Suppressor macrophage (primary cell): ENCODE results near the gene BCL11B.

ENCODE experiments used
- DNase-seq, 4 experiments: peaks; one replicate each; pipeline ENCODE4 v3.0.0-alpha.2; 2020 to 2022

The BCL11B gene

DNA sequence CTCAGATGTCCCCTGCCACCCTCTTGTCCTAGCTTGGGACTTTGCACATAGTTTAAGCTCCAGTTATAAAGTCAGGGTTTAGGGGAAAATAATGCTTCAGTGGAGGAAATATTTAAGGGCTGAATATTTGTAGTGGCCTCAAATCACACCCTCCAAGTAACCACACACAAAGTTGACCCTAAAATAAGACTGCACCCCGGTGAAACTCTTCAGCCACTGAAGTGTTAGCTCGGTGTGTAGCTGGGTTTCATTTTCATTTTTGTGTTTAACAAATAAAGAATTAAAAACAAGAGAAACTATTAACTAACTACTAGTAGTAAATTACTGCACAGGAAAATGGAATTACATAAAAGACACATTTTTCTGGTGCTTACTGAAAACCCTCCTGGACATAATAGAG, 14.8 kb upstream of the BCL11B start:
- no peak for DNase-seq

DNA sequence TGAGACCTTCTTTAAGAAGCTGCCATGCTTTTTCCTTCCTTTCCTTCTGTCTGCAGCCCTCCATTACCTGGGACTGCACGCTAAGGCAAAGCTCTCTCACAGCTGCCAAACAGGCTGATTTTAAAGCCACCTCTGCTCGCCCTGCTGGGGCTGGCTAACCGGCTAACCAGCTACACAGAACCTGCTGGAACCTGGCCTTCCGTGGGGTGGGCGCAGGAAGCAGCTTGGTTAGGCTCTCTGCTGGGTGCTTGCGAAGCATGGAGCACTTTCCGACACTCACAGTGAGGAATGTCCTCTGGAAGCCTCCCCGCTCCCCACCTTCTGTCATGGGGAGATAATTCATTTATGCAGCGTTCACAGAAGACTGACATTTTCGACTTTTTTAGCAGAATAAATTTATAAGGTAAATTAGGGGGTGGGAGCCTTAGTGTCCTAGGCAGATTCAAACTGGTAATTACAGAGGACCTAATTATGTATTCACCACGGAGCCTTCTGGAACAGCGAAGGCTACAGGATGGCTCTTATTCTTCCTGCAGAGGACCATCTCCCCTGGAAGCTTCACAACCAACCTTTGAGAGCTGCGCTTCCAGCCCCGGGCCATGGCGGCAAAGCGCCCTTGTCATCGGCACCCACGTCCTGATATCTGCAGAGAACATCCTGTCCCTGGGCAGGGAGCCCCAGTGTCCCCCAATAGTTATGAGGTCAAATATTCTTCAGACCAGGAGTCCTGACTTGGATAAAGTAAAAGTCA, 12.4 kb upstream of the BCL11B start:
- no peak for DNase-seq

DNA sequence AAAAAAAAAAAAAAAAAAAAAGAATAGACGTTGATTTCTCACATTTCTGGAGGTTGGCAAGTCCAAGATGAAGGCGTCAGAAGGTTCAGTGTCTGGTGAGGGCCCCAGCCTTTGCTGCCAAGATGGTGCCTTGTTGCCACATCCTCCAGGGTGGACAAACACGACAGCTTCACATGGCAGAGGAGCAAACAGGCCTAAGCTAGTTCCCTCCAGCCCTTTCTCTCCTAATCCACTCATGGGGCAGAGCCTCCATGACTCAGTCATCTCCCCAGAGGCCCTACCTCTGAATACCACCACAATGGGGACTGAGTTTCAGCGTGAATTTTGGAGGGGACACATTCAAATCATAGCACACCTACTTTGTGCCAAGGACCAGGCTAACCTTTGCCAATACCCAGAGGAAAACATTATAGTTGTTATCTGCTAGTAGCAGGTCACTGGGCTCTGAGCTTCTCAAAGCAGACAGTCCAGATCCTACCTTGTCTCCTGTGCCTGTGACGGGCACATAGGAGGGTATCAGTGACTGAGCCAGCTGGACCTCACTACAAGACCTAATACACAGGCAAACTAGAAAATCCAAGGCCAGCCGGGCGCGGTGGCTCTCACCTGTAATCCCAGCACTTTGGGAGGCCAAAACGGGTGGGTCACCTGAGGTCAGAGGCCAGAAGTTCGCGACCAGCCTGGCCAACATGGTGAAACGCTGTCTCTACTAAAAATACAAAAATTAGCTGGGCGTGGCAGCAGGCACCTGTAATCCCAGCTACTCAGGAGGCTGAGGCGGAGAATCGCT, 10.5 kb upstream of the BCL11B start:
- no peak for DNase-seq

DNA sequence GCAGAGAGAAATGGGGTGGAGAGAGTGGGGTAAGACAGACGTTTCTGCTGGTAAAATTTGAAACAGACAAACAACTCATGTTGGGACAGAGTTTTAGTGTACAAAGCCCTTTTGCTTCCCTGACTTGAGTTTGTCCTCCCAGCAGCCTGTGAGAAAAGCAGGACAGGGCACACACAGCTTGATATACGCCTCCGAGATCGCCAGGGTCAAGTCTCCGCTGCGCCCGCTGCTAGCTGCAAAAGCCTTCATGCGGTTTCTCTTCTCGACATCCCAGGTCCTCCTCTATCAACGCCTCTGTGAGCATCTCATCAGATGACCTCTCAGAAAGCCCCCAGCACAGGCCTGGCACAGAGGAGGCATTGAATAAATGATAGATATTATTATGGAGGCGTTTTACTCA, 9.4 kb upstream of the BCL11B start:
- DNase-seq = no peak

DNA sequence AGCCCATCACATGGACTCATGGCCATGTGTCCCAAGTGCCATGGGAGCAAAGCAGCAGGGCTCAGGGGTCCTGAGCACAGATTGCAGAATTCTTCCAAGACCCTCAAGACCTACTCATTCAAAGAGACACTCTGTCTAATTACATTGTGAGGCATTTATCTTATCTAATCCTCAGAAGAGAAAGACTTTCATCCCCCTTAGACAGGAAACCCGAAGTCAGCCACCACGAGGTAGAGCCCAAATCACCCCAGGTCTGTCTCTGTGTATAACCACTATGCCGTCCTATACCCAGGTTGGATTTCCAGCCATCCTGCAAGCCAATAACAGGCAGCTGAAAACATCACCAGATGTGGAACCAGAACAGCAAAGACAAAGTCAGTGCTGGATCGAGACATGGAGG, 8.9 kb upstream of the BCL11B start:
- DNase-seq = no peak

- DNase-seq = no peak
These were observed 8.2 kb upstream of the BCL11B start for GRCh38 chr14:99280066-99280731.

DNA sequence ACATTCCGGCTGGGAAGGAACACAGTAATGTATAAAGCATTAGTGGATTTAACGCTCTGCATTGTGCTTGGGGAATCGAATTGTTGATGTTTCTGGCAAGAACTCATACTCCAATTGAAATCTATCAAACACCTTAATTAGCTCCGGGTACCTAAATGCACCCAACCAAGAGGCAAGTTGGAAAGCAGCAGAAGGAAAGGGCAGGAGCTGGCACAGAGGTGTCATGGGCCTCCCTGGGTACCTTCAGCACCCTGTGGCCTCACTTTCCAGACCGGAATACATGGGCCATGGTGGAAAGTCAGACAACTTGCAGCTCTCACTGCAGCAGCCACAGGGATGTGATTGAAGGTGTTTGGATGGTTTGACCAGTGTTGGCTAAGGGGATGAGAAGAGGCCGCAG, 6.8 kb upstream of the BCL11B start:
- DNase-seq = no peak

DNA sequence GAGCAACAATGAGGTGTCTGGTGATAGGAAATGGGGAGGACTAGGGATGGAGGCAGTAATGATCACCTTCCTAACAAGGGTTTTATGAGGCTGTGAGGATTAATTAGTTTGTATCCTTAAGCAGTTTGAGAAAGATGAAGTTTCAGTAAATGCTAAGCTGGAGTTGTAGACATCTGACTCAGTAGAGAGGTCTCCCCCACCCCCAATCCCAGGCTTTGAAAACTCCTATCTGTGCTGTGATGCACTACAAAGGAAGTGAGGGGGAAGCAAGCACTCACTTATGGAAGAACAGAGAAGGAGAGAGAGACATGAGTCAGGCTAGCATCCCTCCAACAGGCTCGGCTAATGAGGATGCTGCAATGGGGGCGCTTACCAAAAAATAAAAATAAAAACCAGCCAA, 5.5 kb upstream of the BCL11B start:
- no peak for DNase-seq

GRCh38 chr14:99276482-99276881, 4.5 kb upstream of the BCL11B start:
- no peak for DNase-seq

DNA sequence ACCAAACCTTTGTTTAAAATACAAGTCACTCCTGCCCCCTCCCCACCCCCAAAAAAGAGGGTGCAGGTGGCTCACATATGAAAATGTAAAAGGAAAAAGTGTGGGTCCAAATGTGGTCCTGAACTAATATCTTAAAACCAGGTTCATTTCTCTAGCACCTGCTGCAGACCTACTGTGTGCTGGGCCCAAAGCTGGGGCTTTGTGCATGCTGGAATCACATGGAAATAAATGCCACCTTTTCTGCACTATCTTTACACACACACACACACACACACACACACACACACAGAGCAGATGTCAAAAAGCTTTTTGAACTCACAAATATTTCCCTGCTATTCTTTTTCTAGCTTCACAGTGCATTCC, 3.2 kb upstream of the BCL11B start:
- no peak for DNase-seq

- DNase-seq = peak; percentile 24 to 71 (median 56)
These were observed 2.6 kb upstream of the BCL11B start for GRCh38 chr14:99274346-99275221.

DNA sequence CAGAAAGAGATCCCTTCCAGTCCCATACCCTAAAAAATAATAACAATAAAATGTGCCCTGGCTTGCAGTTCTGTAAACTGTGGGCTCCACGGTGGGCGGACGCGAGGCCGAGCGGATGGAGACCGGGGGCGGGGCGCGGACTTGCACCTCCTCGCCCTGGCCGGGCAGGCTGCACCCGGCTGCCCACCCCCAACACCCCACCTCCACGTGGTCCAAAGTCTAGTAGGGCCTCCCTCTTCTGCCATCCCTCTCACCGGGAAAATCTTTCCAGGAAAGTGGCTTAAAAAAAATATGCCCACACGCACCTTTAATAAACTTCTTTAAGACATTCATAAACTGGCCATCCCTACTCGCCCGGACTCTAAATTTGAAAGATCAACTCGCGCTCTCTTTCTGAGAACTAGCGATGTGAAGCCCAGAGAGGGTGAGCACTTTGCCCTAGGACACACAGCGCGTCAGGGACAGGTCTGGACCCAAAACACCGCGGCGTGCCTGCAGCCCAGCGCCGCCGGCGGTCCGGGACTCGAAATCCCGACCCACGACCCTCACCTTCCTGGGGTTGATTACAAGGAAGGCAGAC, 1.9 kb upstream of the BCL11B start:
- DNase-seq = no peak

DNA sequence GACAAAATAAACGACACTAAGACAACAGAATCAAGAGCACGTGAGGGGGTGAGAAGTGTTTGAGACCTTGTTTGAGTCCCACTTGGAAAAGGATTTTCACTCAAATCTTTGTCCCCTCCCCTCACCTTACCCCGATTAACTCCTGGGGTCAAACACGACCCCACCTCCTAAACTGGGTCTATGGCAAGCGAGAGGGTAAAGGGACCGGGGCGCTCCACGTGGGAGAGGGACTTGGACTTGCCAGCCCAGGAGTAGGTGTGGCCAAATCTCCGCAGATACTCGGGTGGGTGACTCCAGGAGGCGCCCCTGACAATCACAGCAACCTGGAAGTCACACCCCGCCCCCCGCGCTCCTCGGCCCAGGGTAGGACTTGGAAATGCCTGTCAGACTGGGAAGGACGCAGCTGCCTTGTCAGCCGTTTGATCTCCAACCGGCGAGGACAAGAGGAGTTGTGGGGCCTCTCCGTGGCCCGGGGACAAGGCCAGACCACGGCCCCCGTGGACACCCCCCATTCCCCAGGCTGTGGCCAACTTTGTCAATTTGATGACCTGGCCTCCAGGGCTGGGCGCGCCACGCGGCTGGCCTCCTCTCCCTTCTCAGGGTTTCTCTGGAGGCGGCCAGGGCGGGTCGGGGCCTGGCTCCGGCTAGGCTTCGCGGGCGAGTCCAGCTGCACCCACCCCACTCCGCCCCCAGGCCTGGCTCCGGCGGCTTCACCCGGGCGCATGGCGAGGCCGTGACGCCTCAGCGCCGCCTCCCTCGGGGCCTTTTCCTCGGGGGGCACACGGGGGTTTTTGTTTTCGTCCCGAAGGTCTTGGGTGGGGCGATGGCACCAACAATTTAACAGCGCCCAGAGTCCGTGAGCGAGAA, 1.1 kb upstream of the BCL11B start:
- DNase-seq = no peak

DNA sequence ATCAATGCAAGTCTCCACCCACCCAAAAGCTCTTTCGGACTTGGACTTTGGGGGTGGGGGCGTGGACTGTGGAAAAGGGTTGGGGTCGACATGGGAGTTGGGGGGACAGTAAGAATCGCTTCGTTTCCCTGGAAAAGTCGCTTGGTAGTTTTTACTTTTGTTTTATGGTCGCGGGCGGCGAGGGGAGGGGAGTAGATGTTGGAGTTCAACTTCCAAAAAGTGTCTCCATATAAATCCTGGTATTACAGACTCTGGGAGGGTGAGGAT, 568 bp upstream of the BCL11B start:
- no peak for DNase-seq

GRCh38 chr14:99271221-99271941, 616 bp downstream of the BCL11B start:
- DNase-seq = no peak

GRCh38 chr14:99270458-99271220, 1.4 kb downstream of the BCL11B start:
- no peak for DNase-seq

GRCh38 chr14:99268810-99269707, 2.9 kb downstream of the BCL11B start:
- no peak for DNase-seq

- no peak for DNase-seq
These were observed 3.9 kb downstream of the BCL11B start for GRCh38 chr14:99267837-99268781.
